GM13976 (cell line): ENCODE data around the gene RFTN1.
A peak's percentile ranks its signal among the peaks of the same experiment; 100 is the strongest.

ENCODE experiments used
- DNase-seq: peaks from one replicate; pipeline ENCODE4 v3.0.0; 2012; ENCODE audit warnings: low spot score
- CTCF ChIP-seq: IDR thresholded peaks from 2 replicates; pipeline ENCODE4 v1.5.1; 2012; ENCODE audit warnings: borderline replicate concordance, mild to moderate bottlenecking; ENCODE audit not compliant: insufficient read depth; ENCODE audit errors: extremely low read depth, missing control alignments, control extremely low read depth
- in situ Hi-C: fragments of 300-500 bp; cut with MboI; formaldehyde crosslinking; loops from one replicate; pipeline ENCODE4 v1.12.0; 2022; ENCODE audit warnings: low sequenced_read_pairs, mixed read lengths, inconsistent platforms; ENCODE audit not compliant: unreplicated experiment

The RFTN1 gene

GRCh38 chr3:16286751-16287543 is 226.6 kb downstream of the RFTN1 start:
- DNase-seq: no peak
- no peak for TF ChIP-seq CTCF
- in situ Hi-C loops: loop anchor here (25.0 kb wide), 1 partner anchor 925 kb away; no protein-coding TSS in a partner anchor

GRCh38 chr3:16286161-16286560 is 227.3 kb downstream of the RFTN1 start:
- in situ Hi-C loops: loop anchor here (25.0 kb wide), 1 partner anchor 926 kb away; no protein-coding TSS in a partner anchor
- no peak for TF ChIP-seq CTCF

GRCh38 chr3:16284633-16285032 is 228.9 kb downstream of the RFTN1 start:
- no peak for TF ChIP-seq CTCF
- in situ Hi-C loops: loop anchor here (25.0 kb wide), 1 partner anchor 928 kb away; no protein-coding TSS in a partner anchor

More at GRCh38 chr3:16286161-16286560, 227.3 kb downstream of the RFTN1 start:
- DNase-seq: peak; percentile 24

GRCh38 chr3:16280671-16281070 is 232.8 kb downstream of the RFTN1 start:
- TF ChIP-seq CTCF: no peak
- in situ Hi-C loops: loop anchor here (25.0 kb wide), 1 partner anchor 932 kb away; no protein-coding TSS in a partner anchor

More at GRCh38 chr3:16284633-16285032, 228.9 kb downstream of the RFTN1 start:
- DNase-seq: no peak

GRCh38 chr3:16279010-16279801 is 234.3 kb downstream of the RFTN1 start:
- in situ Hi-C loops: loop anchor here (10.0 to 25.0 kb wide), 2 partner anchors 276 to 933 kb away; no protein-coding TSS in a partner anchor
- no peak for TF ChIP-seq CTCF

More at GRCh38 chr3:16280671-16281070, 232.8 kb downstream of the RFTN1 start:
- DNase-seq: no peak

GRCh38 chr3:16277471-16277870 is 236.0 kb downstream of the RFTN1 start:
- TF ChIP-seq CTCF: no peak
- DNase-seq: no peak
- in situ Hi-C loops: loop anchor here (10.0 to 25.0 kb wide), 2 partner anchors 277 to 935 kb away; no protein-coding TSS in a partner anchor

More at GRCh38 chr3:16279010-16279801, 234.3 kb downstream of the RFTN1 start:
- DNase-seq: no peak
